ENCODE data around the gene MAMLD1. TPM values are rescaled to one million over a fixed set of nuclear protein-coding genes. Genes with fewer than 3 reads are reported as not detected.

The MAMLD1 gene
- total RNA-seq, 2 donors from 2014 or later: 0.56 to 3.3 TPM

DNA sequence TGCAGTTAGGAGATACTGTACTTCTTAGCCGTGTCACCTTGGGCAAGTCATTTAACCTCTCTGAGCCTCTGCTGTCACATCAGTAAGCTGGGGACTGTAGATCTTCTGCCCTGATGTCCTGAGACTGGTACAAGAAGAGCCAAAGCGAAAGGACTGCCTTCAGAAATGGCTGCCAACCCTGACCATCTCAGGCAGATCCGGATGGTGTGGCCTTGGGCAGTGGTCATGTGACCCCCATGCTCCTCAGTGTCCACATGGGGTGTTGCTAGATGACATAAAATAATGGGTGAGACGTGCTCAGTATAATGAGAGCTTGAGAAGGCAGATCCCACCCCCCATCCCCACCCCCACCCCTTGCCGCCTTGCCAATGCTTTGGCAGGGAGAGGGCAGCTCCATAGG, 144.9 kb downstream of the MAMLD1 start:
- Histone ChIP-seq H3K27ac (peak overlapping the region; percentile 74 to 85), H3K9me3 (no peaks in the 10 kb centered on the region), H3K36me3 (no peaks in the 10 kb centered on the region), H3K4me3 (peak overlapping the region in 1 of 2 donors; percentile 22), H3K4me1 (peaks cover 0 to 34% of the 10 kb centered on the region in 2 donors), H3K27me3 (no peaks in the 10 kb centered on the region)
- DNase-seq (ENCODE audit: low spot score): no peak
- TF ChIP-seq, protein P1, sequence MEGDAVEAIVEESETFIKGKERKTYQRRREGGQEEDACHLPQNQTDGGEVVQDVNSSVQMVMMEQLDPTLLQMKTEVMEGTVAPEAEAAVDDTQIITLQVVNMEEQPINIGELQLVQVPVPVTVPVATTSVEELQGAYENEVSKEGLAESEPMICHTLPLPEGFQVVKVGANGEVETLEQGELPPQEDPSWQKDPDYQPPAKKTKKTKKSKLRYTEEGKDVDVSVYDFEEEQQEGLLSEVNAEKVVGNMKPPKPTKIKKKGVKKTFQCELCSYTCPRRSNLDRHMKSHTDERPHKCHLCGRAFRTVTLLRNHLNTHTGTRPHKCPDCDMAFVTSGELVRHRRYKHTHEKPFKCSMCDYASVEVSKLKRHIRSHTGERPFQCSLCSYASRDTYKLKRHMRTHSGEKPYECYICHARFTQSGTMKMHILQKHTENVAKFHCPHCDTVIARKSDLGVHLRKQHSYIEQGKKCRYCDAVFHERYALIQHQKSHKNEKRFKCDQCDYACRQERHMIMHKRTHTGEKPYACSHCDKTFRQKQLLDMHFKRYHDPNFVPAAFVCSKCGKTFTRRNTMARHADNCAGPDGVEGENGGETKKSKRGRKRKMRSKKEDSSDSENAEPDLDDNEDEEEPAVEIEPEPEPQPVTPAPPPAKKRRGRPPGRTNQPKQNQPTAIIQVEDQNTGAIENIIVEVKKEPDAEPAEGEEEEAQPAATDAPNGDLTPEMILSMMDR (IDR thresholded peaks at IDR 0.05): no peak

DNA sequence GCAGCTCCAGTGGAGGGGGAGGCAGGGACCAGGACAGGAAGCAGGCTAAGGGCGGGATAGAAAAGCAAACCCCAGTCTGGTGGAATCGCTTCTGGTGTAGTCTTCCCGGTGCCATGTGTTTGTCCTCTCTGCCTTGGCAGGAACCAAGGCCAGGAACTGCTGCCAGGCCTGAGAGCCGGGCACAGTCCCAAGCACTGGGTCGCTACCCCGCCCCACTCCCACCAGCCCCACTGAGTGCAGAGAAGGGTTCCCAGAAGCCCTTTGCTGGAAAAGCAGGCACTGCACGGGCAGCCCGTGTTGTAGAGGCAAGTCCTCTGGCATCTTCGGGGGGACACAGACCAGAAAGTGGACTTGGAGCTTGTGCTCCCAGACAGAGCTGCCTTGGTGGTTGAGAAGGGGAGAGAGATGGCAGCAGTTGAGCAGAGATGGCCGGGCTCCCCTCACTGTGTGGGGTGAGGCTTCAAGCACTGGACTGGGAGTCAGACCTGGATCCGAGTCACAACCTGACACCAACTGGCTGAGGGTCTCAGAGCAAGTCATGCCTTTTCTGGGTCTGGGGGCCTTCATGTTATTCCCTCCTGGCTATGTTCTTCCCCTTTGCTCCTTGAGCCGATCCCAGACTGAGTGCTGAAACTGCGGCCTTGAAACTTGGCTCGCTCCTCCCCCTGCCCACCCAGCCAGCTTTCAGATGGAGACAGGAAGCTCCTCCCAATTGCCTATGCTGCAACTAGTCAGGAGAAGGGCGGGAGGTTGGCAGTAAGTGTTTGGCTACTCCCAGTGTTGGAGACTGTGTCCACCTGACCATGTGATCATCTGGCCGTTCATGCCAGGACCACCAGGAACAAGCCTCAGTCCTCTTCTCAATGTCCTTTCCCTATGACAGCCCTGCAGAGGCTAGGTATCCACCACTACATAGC, 145.6 kb downstream of the MAMLD1 start:
- Histone ChIP-seq H3K4me3 (peak overlapping the region in 1 of 2 donors; percentile 22), H3K36me3 (no peaks in the 10 kb centered on the region), H3K4me1 (peaks cover 0 to 29% of the 10 kb centered on the region in 2 donors), H3K27me3 (no peaks in the 10 kb centered on the region), H3K27ac (peak overlapping the region; percentile 74 to 85), H3K9me3 (no peaks in the 10 kb centered on the region)
- TF ChIP-seq, protein P1 (IDR thresholded peaks at IDR 0.05): no peak
- DNase-seq (ENCODE audit: low spot score): peak; percentile 76

DNA sequence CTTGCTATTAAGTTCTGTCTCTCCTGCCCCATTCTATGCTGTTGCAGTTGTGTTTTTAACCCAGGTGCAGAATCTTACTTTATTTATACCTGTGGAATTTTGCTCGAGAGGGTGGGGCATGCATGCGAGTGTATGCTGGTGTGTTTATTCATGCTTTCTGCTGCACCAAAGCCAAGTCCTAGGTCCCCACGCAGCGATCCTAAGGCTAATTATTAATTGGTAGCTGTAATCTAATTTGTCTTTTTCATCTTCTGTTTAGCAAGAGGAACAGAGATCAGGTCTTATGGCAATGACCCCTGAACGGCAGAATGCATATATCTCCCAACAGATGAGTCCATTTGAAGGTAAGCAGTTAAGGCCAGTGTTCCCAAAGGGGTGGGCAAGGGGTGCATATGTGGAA, 146.6 kb downstream of the MAMLD1 start:
- no peak for DNase-seq (ENCODE audit: low spot score)
- Histone ChIP-seq H3K36me3 (no peaks in the 10 kb centered on the region), H3K4me3 (no peak overlapping the region), H3K4me1 (peaks cover 0 to 22% of the 10 kb centered on the region in 2 donors), H3K27ac (no peak overlapping the region), H3K9me3 (no peaks in the 10 kb centered on the region), H3K27me3 (no peaks in the 10 kb centered on the region)
- TF ChIP-seq, protein P1 (IDR thresholded peaks at IDR 0.05): no peak

DNA sequence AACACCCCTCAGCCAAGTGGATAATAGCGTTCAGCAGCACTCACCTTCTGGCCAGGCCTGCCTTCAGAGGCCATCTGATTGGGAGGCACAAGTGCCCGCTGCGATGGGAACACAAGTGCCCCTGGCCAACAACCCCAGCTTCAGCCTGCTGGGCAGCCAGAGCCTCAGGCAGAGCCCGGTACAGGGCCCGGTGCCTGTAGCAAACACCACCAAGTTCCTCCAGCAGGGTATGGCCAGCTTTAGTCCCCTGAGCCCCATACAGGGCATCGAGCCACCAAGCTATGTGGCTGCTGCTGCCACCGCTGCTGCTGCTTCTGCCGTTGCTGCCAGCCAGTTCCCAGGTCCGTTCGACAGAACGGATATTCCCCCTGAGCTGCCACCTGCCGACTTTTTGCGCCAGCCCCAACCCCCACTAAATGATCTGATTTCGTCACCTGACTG, 149.4 kb downstream of the MAMLD1 start:
- Histone ChIP-seq H3K4me3 (no peak overlapping the region), H3K27ac (no peak overlapping the region), H3K4me1 (peaks cover 0 to 19% of the 10 kb centered on the region in 2 donors), H3K27me3 (no peaks in the 10 kb centered on the region), H3K9me3 (no peaks in the 10 kb centered on the region), H3K36me3 (no peaks in the 10 kb centered on the region)
- TF ChIP-seq, protein P1 (IDR thresholded peaks at IDR 0.05): no peak
- DNase-seq (ENCODE audit: low spot score): no peak

DNA sequence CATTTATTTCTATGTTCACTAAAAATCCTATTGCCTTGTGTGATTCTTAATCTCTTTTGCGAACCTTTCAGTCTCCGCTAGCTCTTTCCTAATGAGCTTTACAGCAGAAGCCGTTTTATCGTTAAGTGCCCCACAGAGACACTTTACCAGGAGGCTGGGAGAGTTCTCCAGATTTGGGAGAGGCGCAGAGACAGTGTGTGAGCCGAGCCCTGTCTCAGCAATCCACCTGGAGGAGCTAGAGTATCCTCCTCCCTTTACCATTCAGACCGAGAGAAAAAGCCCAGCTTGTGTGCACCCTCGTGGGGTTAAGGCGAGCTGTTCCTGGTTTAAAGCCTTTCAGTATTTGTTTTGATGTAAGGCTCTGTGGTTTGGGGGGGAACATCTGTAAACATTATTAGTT, 150.4 kb downstream of the MAMLD1 start:
- TF ChIP-seq, protein P1 (IDR thresholded peaks at IDR 0.05): no peak
- peaks cover 0 to 9% of the 10 kb centered on the region in 2 donors for H3K4me1 ChIP-seq
- DNase-seq (ENCODE audit: low spot score): no peak
- H3K9me3 ChIP-seq: no peaks in the 10 kb centered on the region
- no peaks in the 10 kb centered on the region for H3K27me3 ChIP-seq
- H3K27ac ChIP-seq: no peak overlapping the region
- H3K4me3 ChIP-seq: no peak overlapping the region
- no peaks in the 10 kb centered on the region for H3K36me3 ChIP-seq
